HG03571 (cell line): ENCODE data around the gene FANCC.

ENCODE experiments used
- ATAC-seq: cut with Tn5 transposase; IDR thresholded peaks from one replicate; pipeline ENCODE4 v1.9.1; 2021; ENCODE audit not compliant: unreplicated experiment

The FANCC gene

GRCh38 chr9:95317119-95317892 lies at the start of gene FANCC:
FANCC (minus strand) TSS chr9:95317709; CDS start chr9:95249291, 68,418 bp downstream.
- ATAC-seq = peak; percentile 68

GRCh38 chr9:95366731-95367325 lies 49.3 kb upstream of the FANCC start:
- no peak for ATAC-seq

GRCh38 chr9:95365766-95366165 lies 48.3 kb upstream of the FANCC start:
- ATAC-seq = no peak

- no peak for ATAC-seq
Observed at GRCh38 chr9:95363051-95363841, 45.7 kb upstream of the FANCC start.

GRCh38 chr9:95360866-95361265 lies 43.4 kb upstream of the FANCC start:
- ATAC-seq = no peak

- no peak for ATAC-seq
Observed at GRCh38 chr9:95357316-95357715, 39.8 kb upstream of the FANCC start.

- no peak for ATAC-seq
Observed at GRCh38 chr9:95355500-95355899, 38.0 kb upstream of the FANCC start.

- ATAC-seq = no peak
Observed at GRCh38 chr9:95351051-95351450, 33.5 kb upstream of the FANCC start.

- ATAC-seq = no peak
Observed at GRCh38 chr9:95350266-95350665, 32.8 kb upstream of the FANCC start.

GRCh38 chr9:95349091-95350038 lies 31.9 kb upstream of the FANCC start:
- ATAC-seq = no peak

- no peak for ATAC-seq
Observed at GRCh38 chr9:95346021-95346420, 28.5 kb upstream of the FANCC start.

GRCh38 chr9:95344735-95345325 lies 27.3 kb upstream of the FANCC start:
- no peak for ATAC-seq

- ATAC-seq = no peak
Observed at GRCh38 chr9:95343725-95344287, 26.3 kb upstream of the FANCC start.

- no peak for ATAC-seq
Observed at GRCh38 chr9:95342571-95342970, 25.1 kb upstream of the FANCC start.

GRCh38 chr9:95341293-95341962 lies 23.9 kb upstream of the FANCC start:
- no peak for ATAC-seq

GRCh38 chr9:95338243-95338642 lies 20.7 kb upstream of the FANCC start:
- no peak for ATAC-seq

GRCh38 chr9:95336281-95336680 lies 18.8 kb upstream of the FANCC start:
- ATAC-seq = no peak

- ATAC-seq = no peak
Observed at GRCh38 chr9:95333426-95333825, 15.9 kb upstream of the FANCC start.

GRCh38 chr9:95332860-95333259 lies 15.4 kb upstream of the FANCC start:
- no peak for ATAC-seq
